ENCODE measurements around the gene CH25H.

DNA sequence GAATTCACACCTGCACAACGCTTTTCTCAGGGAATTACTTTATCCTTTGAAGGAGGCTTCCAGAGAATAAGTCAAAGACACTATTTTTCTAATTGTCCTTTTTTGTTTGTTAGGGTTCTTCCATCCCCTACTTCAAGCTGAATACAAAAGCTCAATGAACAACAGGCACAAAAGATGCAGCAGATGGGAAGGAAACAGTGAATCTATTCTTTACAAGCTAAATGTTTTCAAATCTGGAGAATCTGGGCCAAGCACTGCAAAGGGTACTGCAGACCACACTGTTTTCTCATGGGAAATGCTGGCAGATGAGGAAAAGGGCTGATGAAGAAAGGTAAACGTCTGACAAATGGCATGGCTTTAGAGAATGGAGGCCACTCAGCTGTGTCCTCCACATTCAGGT lies 25.9 kb upstream of the CH25H start:
- TF ChIP-seq, protein P1, sequence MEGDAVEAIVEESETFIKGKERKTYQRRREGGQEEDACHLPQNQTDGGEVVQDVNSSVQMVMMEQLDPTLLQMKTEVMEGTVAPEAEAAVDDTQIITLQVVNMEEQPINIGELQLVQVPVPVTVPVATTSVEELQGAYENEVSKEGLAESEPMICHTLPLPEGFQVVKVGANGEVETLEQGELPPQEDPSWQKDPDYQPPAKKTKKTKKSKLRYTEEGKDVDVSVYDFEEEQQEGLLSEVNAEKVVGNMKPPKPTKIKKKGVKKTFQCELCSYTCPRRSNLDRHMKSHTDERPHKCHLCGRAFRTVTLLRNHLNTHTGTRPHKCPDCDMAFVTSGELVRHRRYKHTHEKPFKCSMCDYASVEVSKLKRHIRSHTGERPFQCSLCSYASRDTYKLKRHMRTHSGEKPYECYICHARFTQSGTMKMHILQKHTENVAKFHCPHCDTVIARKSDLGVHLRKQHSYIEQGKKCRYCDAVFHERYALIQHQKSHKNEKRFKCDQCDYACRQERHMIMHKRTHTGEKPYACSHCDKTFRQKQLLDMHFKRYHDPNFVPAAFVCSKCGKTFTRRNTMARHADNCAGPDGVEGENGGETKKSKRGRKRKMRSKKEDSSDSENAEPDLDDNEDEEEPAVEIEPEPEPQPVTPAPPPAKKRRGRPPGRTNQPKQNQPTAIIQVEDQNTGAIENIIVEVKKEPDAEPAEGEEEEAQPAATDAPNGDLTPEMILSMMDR (IDR thresholded peaks at IDR 0.05): no peak
- no peak for TF ChIP-seq EZH2phosphoT487 (IDR thresholded peaks at IDR 0.05)

Data from neural progenitor cell (in vitro differentiated cells).